HG02623 (cell line): Measurements from ENCODE around the gene FBP1.
"Not testable (repeated sequence)": the region's sequence is repeated elsewhere in the genome, so short reads cannot be mapped to it uniquely, and the experiment has no call there.

Experiments used
- ATAC-seq: cut with Tn5 transposase; IDR thresholded peaks from one replicate; pipeline ENCODE4 v1.9.1; 2021; ENCODE audit warnings: moderate library complexity; ENCODE audit not compliant: unreplicated experiment

Gene FBP1

DNA sequence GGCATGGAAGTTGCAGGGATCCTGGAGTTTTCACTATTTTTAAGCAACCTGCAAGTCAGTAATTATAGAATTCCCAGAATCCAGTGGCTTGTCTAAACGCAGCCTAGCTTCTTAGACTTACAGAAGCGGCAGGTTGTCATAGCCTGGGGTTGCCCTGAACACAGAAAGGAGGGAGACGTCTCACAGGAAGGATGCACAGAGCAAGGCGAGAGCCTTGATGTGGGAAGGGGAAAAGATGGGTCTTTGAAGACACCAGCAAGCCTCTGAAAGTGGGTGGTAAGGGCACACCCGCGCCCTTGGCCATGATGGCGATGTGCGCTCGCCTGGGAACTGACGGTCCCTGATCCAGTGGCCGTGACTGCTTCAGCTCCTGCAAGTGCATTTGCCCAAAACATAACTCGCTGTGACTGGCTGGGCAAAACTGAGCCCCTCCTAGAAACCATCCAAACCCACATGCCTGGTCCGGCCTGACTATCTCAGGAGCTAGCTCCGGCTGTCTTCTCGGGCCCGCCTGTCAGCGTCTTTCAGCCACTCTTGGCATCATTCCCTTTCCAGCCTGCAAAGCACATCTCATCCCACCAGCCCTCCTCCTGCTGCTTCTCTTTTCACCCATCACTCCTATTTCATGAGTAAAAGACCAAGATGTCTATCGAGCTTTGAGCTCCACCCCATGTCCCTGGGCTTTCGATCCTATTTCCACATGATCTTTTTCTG is 17.1 kb downstream of the FBP1 start:
- no peak for ATAC-seq

DNA sequence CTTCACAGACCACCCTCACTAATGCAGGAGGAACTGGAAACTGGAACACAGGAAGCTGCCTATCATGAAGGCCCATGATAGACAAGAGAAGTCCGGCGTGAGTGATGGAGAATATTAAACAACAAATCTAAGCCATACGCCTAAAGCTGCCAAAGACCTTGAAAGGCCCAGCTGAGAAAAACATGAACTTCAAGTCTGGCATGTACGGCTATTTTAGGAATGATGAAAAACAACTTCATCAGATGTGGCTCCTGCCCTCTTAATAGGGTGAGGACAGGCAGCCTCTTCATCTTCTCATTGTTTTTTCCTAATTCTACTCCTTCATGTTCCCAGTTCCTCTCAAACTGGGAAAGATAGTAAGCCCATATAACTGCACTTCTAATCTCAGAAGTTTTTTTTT is 20.3 kb downstream of the FBP1 start:
- no peak for ATAC-seq

DNA sequence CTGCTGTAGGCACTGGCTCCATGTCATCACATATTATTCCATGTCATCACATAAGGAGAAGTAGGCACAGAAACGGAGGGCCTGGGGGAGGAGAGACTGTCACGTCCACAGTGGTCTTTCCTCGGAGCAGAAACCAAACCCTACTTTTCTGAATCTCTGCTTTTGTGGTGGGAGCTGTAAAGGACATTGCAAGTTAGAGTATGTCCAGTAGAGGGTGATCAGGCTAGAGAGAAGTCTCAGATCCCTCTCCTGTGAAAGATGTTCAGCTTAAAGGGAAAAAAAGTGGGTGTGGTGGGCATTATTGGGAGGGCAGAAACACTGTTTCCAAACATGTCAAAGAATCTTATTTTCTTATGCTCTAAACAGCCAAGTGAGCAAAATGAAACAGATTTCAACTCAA is 26.3 kb downstream of the FBP1 start:
- no peak for ATAC-seq

DNA sequence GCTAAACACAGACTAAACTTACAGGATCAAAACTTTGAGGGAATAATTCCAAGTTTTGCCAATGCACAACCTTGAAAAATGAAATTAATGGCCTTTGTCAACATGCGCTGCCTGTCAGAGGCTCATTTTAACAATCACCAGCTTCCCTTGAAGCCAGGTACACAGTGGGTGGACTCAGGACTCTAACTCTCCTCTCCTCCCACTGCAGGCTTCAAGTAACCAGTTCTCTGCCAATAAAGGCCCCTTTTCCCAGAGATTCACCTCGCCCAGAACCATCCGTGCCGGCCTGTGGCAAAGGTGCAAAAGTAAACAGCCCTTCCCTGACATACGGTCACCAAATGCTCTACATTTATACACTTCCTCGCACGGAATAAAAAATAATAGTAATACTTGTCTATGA is 27.2 kb downstream of the FBP1 start:
- no peak for ATAC-seq

DNA sequence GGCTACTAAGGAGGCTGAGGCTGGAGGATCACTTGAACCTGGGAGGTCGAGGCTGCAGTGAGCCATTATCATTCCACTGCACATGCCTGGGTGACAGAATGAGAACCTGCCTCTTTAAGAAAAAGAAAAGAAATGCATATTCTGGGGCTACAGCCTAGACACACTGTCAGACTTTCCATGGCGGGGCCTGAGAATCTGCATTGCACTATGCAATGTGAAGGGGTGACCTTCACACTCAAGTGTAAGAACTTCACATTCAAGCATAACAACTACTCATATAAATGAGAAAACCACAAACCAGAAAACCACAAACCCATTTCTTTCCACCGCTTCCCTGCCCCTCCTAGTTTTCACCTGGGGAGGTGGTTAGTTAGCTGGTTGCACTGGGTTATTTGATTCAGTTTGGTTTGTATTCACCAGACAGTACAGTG is 27.7 kb downstream of the FBP1 start:
- ATAC-seq, result no peak

DNA sequence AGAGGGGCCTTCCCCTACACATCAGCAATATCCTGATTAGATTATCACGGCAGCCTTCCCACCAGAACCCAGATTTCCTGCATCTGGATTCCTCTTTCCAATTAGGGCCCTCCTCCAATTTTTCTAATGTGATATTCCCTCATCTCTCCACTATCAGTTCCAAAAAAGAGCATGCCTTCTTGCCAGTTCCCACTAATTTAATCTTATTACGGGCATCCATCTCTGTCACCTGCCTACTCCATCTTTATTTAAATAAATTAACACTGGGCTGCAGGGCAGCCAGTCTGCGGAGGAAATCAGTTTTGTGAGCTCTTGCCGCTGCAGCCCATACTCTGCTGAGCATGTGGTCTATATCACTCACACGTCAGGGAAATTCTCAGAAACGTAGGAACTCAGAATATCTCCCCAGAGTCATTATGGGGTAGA is 29.1 kb downstream of the FBP1 start:
- no peak for ATAC-seq

DNA sequence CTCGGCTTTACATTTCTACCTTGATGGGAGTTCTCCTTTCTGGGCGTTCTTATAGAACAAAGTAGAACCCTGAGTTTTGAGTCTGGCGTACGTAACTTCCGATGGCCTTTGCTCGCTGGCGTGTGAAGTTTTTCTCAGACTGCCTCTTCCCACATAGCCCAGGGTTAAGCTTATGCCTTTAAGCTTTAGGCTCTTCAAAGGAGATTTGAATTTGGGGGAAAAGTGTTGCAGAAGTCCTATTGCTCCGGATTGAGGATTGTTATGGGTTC is 32.0 kb downstream of the FBP1 start:
- no peak for ATAC-seq

DNA sequence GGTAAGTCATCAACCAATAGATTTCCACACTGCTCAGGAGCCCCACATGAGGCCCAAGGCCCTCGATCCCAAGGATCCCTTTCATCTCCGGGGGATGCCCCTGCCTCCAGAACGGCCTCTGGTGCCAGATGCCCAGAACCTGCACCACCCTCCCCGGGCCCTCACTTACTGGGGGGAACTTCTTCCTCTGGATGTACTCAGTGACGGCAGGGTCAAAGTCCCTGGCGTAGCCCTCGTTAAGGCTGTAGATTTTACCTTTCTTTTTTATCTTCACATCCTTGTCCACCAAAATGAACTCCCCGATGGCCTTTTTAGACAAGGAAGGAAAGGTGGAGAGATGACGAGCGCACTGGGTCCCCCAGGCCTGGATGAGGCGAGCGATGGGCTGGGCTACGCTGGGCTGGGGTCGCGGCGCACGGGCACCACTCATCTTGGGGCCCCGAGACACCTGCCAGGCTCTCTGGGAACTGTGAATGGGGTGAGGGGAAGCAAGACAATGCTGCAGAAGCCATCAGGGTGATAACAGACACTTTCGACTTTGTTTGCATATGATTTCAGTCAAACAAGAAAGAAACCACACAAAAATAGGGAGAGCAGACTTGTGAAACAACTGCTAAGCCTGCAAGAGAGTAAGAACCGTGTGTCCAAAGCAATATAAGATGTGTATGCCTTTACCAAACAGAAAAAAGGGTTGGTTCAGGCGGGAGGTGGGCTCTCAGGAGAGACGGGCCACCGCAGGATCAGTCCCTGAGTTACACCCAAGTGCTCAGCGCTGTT is 32.5 kb downstream of the FBP1 start:
- ATAC-seq, result no peak

DNA sequence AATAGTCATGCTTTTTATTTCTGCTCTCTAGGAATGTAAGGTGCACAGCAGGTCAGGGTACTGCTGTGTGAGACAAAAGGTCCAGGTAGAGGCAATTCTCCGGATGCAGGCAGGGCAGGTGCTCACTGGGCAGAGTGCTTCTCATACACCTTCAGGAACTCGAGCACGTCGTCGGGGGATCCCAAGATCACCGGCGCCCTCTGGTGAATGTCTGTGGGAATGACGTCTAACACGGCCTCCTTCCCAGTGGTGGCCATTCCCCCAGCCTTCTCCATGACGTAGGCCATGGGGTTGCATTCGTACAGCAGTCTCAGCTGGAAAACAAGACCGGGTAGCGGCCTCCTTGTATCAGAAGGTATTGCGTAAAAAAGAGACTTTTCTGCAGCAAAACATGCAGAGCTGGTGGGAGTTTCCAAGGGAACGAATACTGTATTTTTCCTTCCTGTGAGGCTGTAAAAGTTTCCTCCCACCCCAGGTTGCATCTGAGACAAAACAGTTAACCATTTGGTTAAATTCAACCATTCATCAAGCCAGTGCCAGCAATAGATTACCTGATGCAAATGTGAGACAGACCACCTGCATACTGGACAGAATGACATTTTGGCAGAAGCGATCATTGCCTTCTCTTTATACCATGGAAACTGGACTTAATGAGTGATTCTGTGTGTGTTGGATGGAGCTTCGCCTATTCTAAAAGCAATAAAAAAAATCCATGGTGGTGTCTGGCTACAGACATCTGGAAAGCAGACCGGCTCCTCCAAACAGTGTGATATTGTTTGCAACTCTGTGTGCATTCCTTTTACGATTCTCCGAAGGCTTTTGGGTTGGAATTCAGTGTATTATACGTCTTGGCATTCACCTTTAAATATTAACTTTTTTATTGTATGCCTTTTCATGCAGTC is 35.8 kb downstream of the FBP1 start:
- no peak for ATAC-seq

DNA sequence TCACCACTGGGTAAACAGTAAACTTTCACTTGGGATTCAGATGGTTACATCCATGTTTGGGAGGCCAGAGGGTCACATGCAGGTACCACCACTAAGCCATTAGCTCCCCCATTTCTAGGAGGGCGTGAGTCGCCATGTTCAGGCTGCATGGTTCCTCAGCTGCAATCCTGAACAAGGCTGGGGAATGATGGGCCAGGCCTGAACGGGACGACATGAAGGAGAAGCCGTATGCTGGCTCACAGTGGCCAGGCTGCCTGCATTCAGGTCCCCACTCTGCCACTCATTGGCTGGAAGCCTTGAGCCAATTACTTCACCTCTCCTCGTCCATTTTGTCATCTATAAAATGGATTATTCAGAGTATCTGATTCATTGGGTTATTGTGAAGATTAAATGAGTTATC is 36.7 kb downstream of the FBP1 start:
- ATAC-seq, result no peak

DNA sequence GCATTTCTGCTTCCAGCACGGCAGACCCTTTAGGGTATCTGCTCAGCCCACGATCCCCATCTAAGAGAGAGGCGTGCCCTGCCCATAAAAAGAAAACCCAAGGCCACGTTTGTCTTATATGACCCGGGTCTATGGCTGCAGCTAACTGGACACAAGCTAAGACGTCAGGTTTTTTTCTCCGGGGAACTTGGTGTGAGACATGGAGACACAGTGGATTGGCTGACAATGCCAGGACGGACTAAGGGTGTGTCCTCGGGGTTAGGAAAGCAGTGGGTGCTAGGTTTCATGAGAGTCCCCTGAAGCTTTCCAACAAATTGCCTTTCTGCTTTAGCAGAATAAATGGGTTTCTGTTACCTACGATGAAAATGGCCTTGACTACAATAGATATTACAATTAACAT is 38.6 kb downstream of the FBP1 start:
- no peak for ATAC-seq

DNA sequence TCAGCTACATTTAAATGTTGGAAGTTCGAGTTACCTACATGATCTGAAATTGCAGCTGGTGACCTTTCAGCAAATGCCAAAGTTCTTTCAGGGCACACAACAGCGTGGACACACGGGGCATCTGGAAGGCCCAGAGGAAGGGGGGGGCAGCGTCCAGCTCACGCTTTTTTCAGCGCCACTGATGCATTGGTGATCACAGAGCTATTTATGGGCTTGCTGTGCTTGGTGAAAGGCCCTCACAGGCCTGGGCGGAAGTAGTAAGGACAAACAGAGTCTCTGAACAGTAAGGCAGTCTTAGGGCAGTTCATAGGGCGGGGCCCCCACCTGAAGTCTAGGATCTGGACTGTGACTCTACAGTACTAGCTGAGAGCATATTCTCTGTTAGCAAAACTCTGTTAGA is 39.1 kb downstream of the FBP1 start:
- ATAC-seq, result no peak

DNA sequence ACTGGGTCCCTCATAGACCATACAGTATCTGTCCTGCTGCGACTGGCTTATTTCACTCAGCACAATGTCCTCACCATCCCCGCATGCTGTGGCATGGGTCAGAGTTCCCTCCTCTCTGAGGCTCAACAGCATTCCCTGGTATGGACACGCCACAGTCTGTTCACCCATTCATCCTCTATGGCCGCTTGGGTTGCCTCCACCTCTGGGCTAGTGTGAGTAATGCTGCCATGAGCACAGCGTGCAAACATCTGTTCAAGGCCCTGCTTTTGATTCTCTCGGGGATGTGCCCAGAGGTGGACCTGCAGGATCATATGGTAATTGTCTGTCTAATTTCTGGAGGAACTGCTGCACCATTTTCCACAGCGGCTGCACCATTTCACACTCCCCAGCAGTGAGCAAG is 40.2 kb downstream of the FBP1 start:
- no peak for ATAC-seq

DNA sequence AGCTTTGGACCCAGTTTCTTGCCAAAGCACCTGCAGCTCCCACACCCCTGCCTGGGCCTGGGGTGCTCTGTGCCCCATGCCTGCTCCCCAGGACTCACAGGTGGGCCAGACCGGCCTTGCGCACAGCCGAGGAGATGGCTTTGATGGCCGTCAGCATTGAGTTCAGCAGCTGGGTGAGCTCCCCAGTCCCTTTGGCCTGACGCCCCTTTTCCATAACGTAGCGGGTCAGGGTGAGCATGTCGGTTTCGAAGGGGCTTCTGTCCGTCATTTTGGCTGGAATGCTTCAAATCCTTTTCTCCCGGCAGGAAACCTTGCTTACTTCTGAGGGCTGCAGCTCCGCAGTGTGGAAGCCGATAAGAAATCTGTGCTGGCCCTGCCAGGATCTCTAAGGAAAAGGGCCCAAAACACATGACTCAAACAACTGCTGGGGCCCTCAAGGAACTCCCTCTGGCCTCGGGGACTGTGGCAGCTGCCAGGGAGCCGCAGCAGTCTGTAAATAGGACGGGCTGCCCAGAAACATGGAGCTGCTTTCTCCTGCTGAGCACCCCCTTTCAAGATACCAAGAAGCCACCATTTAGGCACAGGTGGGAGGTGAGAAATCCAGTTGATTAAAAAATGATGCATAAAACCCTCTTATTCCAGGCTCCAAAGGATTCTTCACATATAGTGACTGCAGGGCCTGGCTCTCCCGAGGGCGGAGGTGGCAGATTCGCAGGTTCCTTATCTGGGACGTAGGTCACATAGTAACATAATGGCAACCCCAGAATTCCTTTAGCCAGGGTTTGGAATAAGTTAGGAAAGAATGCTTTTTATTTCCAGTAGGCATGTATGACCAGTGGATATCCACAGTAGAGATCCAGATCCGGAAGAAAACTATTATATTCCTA is 45.6 kb downstream of the FBP1 start, which contains the start of gene FBP2:
FBP2 (minus strand) TSS at position 366 of the 887 bp plus-strand sequence; CDS start at position 268, 98 bp downstream.
- no peak for ATAC-seq

DNA sequence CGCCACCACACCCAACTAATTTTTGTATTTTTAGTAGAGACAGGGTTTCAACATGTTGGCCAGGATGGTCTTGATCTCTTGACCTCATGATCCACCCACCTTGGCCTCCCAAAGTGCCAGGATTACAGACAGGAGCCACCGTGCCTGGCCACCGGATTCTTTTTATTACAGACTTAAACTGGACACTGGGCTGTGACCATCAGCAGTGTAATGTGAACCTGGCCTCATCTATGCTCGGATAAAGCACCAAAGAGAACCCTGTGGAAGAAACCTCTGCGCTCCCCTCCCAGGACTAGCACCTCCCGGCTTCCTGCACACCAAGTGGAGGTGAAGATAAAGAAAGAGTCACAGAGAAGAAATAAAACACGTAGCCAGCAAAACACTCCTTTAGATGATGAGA is 46.6 kb downstream of the FBP1 start:
- ATAC-seq, result not testable (repeated sequence)

DNA sequence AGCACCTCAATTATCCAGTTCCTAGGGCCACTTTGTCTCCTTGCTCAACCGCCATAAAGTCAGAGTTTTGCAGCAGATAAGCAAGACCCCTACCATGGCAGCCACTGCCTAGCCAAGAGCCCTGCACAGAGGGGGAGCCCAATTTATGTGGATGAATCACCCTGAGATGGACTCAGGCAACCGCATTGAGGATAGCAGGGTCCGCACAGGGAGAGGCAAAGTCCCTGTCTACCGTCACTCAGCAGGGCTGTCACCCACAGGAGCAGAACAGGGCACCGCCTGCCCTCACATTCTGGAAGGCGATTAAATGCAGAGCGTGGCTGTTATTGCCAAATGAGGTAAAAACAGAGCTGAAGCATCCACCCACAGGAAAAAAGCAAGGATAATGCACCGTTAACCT is 47.4 kb downstream of the FBP1 start:
- no peak for ATAC-seq

DNA sequence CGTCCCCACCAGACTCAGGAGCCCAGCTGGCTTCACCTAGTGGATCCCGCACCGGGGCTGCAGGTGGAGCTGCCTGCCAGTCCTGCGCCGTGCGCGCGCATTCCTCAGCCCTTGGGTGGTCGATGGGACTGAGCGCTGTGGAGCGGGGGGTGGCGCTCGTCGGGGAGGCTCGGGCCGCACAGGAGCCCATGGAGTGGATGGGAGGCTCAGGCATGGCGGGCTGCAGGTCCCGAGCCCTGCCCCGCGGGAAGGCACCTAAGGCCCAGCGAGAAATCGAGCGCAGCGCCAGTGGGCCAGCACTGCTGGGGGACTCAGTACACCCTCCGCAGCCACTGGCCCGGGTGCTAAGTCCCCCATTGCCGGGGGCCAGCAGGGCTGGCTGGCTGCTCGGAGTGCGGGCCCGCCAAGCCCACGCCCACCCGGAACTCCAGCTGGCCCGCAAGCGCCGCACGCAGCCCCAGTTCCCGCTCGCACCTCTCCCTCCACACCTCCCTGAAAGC is 48.2 kb downstream of the FBP1 start:
- ATAC-seq, result not testable (repeated sequence)

DNA sequence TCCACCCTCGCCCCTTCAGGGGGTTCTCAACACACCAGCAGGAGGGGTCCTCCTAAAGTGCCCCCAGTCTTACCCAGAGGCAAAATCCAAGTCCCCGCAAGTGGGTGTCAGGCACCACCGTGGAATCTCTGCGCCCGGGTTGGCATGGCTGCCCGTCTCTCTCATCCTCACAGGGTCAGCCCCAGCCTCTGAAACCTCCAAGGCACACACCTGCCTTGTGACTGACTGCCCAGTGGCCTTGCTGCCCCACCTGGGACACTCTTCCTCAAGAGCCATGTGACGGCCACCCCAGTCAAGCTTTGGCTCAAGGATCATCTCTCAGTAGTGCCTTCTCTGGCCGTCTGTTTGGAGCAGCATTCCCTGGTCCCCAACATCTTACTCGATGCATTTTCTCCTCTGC is 50.6 kb downstream of the FBP1 start:
- ATAC-seq, result no peak

DNA sequence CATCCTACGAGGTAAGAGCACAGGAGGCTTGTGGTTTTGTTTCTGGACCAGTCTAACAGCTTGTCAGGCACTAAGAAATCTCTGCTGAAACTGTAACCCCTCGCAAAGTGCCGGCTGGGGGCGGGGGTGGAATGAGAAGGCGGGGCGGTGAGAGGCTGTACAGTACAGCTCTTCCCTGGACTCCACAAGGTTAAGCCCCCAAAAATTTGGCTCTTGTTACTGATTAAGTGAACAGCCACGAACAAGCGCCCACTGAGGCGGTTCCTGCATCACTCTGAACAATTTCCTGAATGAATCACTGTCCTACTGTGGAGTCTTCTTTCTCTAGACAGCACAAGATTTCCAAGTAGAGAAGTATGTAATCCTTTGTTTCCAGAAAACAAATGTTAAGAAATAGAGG is 52.5 kb downstream of the FBP1 start:
- no peak for ATAC-seq

DNA sequence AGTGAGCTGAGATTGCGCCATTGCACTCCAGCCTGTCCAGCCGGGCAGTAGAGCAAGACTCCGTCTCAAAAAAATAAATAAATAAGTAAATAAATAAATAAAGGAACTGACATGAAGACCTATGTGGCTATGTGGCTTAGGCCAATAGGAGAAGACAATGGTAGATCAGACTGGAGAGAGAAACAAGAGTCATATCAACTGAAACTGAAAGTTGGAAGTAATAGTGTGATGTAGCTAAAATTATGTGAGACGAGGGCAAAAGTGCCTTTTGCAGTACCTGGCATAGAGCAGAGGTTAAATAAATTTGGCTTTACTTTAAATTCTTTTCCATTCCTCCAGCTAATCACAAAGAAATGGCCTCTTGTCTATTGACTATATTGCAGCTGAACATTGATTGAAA is 53.0 kb downstream of the FBP1 start:
- ATAC-seq, result no peak
